AG04450 (cell line): ENCODE data around the gene GUSB. TPM values are rescaled to one million over a fixed set of nuclear protein-coding genes. Genes with fewer than 3 reads are reported as not detected.
"Not testable (repeated sequence)": the region's sequence is repeated elsewhere in the genome, so short reads cannot be mapped to it uniquely, and the experiment has no call there.

Experiments used
- CTCF ChIA-PET: fragments of 300-600, 350-600 bp; formaldehyde crosslinking; extraction: SDS; loops from one replicate; lab custom pipeline; 2022; ENCODE audit warnings: antibody characterized with exemption, inconsistent platforms; lab: Charles Lee
- POLR2A ChIA-PET: fragments of 350-600 bp; formaldehyde crosslinking; extraction: SDS; loops from one replicate; lab custom pipeline; 2021; ENCODE audit warnings: antibody characterized with exemption, inconsistent platforms; lab: Yijun Ruan, JAX
- DNase-seq: peaks from one replicate; pipeline ENCODE4 v3.0.0-alpha.2; 2011; ENCODE audit warnings: low read depth, low spot score
- H3K27ac ChIP-seq: one replicate; pipeline ENCODE4 v1.5.1; 2012; ENCODE audit warnings: low read depth, low read length, control low read depth
- H3K27me3 ChIP-seq: one replicate; pipeline ENCODE4 v1.6.0; 2012; ENCODE audit warnings: low read length; ENCODE audit not compliant: control insufficient read depth, insufficient read depth
- H3K4me3 ChIP-seq: 2 replicates; pipeline ENCODE4 v1.5.1; 2011; ENCODE audit warnings: mild to moderate bottlenecking, low read depth, low read length, control low read depth
- H3K9me3 ChIP-seq: 2 replicates; pipeline ENCODE4 v1.5.1; 2012; ENCODE audit warnings: low read length; ENCODE audit not compliant: control insufficient read depth, insufficient read depth
- CTCF ChIP-seq: IDR thresholded peaks from 2 replicates; pipeline ENCODE4 v1.5.1; 2011; ENCODE audit warnings: low read depth, low read length, control low read depth, inconsistent platforms
- polyA minus RNA-seq: library from RNA; depleted of rRNA, polyadenylated mRNA; stranded (reverse); fragments of >200 nt; gene quantifications from 2 replicates; pipeline ENCODE4 v1.2.3, GENCODE V29; 2011; rRNA and poly(A)+ RNA removed
- polyA plus RNA-seq: library from polyadenylated mRNA; depleted of rRNA; stranded (reverse); fragments of >200 nt; gene quantifications from 2 replicates; pipeline ENCODE4 v1.2.3, GENCODE V29; 2011; rRNA removed

The GUSB gene
- polyA plus RNA-seq: 49.3 and 53.9 TPM in 2 replicates
- 23.8 and 39.9 TPM in 2 replicates for polyA minus RNA-seq

- TF ChIP-seq CTCF: no peak
- Histone ChIP-seq H3K27ac (peak within 1 kb of the TSS; percentile 52), H3K4me3 (peak within 1 kb of the TSS; percentile 73), H3K27me3 (no peaks in the 10 kb centered on the region), H3K9me3 (no peaks in the 10 kb centered on the region; the same call in 1 of the 2 replicates)
- DNase-seq: peak; percentile 53
- ChIA-PET CTCF (interaction anchor here (0.7 kb wide), 1 partner anchor 49 kb away, joined by 4 read pairs; no protein-coding TSS in a partner anchor), POLR2A (interaction anchor here (0.6 kb wide), 1 partner anchor 822 kb away, joined by 4 read pairs; no protein-coding TSS in a partner anchor)
These were observed at the start of gene GUSB for GRCh38 chr7:65981965-65982792. TSS of gene GUSB (minus strand) at chr7:65982213. CDS start at chr7:65982183, 30 bp downstream.

- DNase-seq, POLR2A ChIA-PET, H3K27ac ChIP-seq, H3K9me3 ChIP-seq, H3K27me3 ChIP-seq, H3K4me3 ChIP-seq: not testable (repeated sequence)
- CTCF ChIA-PET: interaction anchor here (0.7 kb wide), 1 partner anchor 135 kb away, joined by 3 read pairs; no protein-coding TSS in a partner anchor
These were observed 46.3 kb upstream of the GUSB start for GRCh38 chr7:66028342-66028741.

- Histone ChIP-seq H3K4me3 (no peak overlapping the region), H3K9me3 (no peaks in the 10 kb centered on the region), H3K27ac (no peak overlapping the region), H3K27me3 (no peaks in the 10 kb centered on the region)
- CTCF ChIA-PET: no interaction called here
- TF ChIP-seq CTCF: no peak
- POLR2A ChIA-PET: no interaction called here
- no peak for DNase-seq
These were observed 34.1 kb upstream of the GUSB start for GRCh38 chr7:66016131-66016461.

GRCh38 chr7:66015440-66016130, 33.6 kb upstream of the GUSB start:
- no peak for TF ChIP-seq CTCF
- Histone ChIP-seq H3K4me3 (no peak overlapping the region), H3K27ac (no peak overlapping the region), H3K9me3 (no peaks in the 10 kb centered on the region), H3K27me3 (no peaks in the 10 kb centered on the region)
- ChIA-PET POLR2A (no interaction called here), CTCF (interaction anchor here (0.6 to 0.8 kb wide), 2 partner anchors 15 to 169 kb away, joined by 4 to 5 read pairs; no protein-coding TSS in a partner anchor)
- no peak for DNase-seq

GRCh38 chr7:66013938-66014337, 31.9 kb upstream of the GUSB start:
- no peak for DNase-seq
- Histone ChIP-seq H3K9me3 (no peaks in the 10 kb centered on the region), H3K4me3 (no peak overlapping the region), H3K27me3 (no peaks in the 10 kb centered on the region), H3K27ac (no peak overlapping the region)
- ChIA-PET POLR2A (no interaction called here), CTCF (interaction anchor here (0.6 to 1.7 kb wide), 10 partner anchors 8 to 682 kb away, joined by 3 to 5 read pairs (median 3); no protein-coding TSS in a partner anchor)
- peak; percentile 77 for TF ChIP-seq CTCF
